ENCODE data around the gene TXNL4A.
"Not testable (repeated sequence)": the region's sequence is repeated elsewhere in the genome, so short reads cannot be mapped to it uniquely, and the experiment has no call there.

TXNL4A gene

GRCh38 chr18:79988451-79989194 lies at the start of gene TXNL4A:
Gene TXNL4A, minus strand, starts transcription at chr18:79988563. Its CDS starts 171 bp downstream, at chr18:79988392.
- peak within 1 kb of the TSS; percentile 92 for H3K4me3 ChIP-seq (ENCODE audit: low read depth, low read length)

DNA sequence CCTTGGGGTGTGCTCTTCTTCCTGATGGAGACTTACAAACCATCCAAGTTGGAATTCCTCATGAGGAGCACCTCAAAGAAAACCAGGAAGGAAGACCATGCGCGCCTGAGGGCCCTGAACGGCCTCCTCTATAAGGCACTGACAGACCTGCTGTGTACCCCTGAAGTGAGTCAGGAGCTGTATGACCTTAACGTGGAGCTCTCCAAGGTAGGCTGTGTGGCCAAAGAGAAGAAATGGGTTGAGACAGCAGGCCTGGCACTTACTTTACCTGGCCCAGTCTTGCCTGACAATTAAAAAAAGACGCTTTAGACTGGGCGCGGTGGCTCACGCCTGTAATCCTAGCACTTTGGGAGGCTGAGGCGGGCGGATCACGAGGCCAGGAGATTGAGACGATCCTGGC lies 48.9 kb upstream of the TXNL4A start:
- no peak overlapping the region for H3K4me3 ChIP-seq (ENCODE audit: low read depth, low read length)

- H3K4me3 ChIP-seq (ENCODE audit: low read depth, low read length): no peak overlapping the region
Observed at GRCh38 chr18:80035997-80036396, 47.6 kb upstream of the TXNL4A start.

GRCh38 chr18:80034852-80035406 lies 46.6 kb upstream of the TXNL4A start:
- peak overlapping the region; percentile 73 for H3K4me3 ChIP-seq (ENCODE audit: low read depth, low read length)

DNA sequence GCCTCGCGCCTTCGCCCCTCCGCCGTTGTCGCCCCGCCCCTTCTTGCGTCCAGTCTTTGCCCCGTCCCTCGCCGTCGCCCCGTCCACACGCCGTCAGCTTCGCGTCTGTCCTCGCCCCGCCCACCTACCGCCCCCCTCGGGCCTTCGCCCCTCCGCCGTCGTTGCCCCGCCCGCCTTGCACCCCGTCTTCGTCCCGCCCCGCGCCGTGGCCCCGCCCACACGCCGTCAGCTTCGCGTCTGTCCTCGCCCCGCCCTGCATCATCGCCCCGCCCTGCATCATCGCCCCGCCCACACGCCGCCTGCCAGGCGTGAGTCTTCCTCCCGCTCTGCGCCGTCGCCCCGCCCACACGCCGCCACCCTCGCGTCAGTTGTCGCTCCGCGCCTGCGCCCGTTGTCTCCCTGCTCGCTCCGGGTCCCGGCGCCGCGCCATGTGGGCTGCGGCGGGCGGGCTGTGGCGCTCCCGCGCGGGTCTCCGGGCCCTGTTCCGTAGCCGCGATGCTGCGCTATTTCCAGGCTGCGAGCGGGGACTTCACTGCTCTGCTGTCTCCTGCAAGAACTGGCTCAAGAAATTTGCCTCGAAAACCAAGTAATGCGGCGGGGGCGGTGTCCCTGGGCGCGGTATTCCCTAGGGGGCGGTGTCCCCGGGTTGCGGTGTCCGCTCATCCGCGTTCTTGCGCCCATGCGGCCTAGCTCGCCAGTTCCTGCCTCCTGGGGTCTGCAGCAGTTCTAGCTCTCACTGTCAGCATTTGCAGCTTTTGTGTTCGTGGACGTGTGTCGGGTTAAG lies 45.9 kb upstream of the TXNL4A start, which contains the start of gene RBFA:
TSS of gene RBFA (plus strand) at position 367 of the 784 bp plus-strand sequence. CDS start at position 429, 62 bp downstream.
- peak within 1 kb of the TSS; percentile 73 for H3K4me3 ChIP-seq (ENCODE audit: low read depth, low read length)

- peak overlapping the region; percentile 72 for H3K4me3 ChIP-seq (ENCODE audit: low read depth, low read length)
Observed at GRCh38 chr18:80033181-80034067, 45.1 kb upstream of the TXNL4A start.

GRCh38 chr18:80029690-80030089 lies 41.3 kb upstream of the TXNL4A start:
- no peak overlapping the region for H3K4me3 ChIP-seq (ENCODE audit: low read depth, low read length)

DNA sequence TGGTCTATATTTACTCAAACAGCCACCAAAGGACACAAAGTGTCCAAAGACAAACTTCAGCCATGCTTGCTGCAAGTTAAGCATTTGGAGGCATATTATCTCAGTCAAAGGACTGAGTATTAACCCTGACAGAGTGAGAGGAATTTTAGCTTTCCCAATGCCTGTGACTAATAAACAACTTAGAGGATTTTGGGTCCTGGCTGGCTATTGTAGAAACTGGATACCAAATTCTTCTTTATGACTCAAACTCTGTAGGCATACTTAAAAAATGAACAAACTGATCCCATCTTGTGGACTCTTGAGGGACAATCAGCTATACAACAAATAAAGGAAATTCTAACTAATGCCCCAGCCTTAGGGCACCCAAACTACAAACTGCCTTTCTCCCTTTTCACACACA lies 39.4 kb upstream of the TXNL4A start:
- not testable (repeated sequence) for H3K4me3 ChIP-seq (ENCODE audit: low read depth, low read length)

GRCh38 chr18:80026363-80026762 lies 38.0 kb upstream of the TXNL4A start:
- no peak overlapping the region for H3K4me3 ChIP-seq (ENCODE audit: low read depth, low read length)

GRCh38 chr18:80023173-80023572 lies 34.8 kb upstream of the TXNL4A start:
- H3K4me3 ChIP-seq (ENCODE audit: low read depth, low read length): no peak overlapping the region

DNA sequence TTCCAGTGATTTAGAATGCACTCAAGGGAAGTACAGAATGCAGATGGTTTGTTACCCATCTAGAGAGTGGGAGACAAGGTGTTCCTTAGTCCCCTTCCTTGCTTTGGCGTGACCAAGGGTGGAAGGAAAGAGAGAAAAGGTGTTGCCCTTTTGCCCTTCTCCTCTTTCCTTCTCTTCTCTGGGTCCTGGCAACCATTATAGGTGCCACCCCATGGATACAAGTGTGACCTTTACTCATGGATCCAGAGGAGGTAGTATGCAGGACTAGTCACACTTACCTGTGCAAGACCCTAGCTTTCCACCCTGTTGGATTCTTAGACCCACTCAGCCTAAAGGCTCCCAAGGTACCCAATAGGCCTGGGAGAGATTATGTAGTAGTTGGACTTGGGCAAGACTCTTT lies 34.2 kb upstream of the TXNL4A start:
- no peak overlapping the region for H3K4me3 ChIP-seq (ENCODE audit: low read depth, low read length)

DNA sequence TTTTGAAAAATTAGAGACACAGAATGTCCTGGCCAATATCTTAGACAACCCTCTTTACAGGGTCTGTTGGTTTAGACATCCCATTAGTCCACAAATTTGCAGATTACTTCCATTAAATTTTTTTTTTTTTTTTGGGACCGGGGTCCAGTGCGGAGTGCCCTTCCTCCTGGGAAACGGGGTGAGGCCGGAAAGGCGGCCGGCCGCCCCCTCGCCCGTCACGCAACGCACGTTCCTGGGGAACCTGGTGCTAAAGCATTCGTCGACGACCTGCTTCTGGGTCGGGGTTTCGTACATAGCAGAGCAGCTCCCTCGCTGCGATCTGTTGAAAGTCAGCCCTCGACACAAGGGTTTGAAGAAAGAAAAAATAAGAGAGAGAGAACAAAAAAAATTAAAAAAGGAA lies 24.4 kb upstream of the TXNL4A start:
- H3K4me3 ChIP-seq (ENCODE audit: low read depth, low read length): no peak overlapping the region

DNA sequence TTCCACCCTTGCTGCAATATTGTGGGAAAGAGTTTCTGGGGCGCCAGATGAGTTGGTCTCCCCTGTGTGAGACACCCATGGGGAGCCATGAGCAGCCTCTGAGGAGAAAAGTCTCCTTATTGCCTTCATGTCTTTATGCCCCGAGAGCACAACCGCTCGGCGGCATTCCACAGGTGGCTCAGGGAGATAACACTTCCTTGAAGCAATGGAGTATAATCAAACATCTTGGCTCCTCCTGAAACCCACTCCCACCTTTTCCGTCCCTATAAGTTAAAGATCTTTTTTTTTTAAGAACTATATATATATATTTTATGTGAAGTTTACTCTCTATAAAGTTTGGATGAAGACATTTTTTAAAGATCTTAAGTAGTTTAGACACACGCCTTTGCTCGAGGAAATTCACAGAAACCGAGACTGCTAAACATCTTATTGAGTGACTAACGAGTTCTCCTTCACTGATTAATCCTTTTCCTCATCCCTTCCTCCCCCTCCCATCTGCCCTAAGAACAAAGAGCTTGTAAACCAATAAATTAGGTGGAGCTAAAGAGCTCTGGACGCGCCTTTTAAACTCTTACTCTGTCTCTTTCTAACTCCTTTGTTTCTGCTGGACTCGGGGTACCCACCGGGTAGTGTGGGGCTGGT lies 23.3 kb upstream of the TXNL4A start:
- not testable (repeated sequence) for H3K4me3 ChIP-seq (ENCODE audit: low read depth, low read length)

GRCh38 chr18:80010551-80010906 lies 22.2 kb upstream of the TXNL4A start:
- no peak overlapping the region for H3K4me3 ChIP-seq (ENCODE audit: low read depth, low read length)

DNA sequence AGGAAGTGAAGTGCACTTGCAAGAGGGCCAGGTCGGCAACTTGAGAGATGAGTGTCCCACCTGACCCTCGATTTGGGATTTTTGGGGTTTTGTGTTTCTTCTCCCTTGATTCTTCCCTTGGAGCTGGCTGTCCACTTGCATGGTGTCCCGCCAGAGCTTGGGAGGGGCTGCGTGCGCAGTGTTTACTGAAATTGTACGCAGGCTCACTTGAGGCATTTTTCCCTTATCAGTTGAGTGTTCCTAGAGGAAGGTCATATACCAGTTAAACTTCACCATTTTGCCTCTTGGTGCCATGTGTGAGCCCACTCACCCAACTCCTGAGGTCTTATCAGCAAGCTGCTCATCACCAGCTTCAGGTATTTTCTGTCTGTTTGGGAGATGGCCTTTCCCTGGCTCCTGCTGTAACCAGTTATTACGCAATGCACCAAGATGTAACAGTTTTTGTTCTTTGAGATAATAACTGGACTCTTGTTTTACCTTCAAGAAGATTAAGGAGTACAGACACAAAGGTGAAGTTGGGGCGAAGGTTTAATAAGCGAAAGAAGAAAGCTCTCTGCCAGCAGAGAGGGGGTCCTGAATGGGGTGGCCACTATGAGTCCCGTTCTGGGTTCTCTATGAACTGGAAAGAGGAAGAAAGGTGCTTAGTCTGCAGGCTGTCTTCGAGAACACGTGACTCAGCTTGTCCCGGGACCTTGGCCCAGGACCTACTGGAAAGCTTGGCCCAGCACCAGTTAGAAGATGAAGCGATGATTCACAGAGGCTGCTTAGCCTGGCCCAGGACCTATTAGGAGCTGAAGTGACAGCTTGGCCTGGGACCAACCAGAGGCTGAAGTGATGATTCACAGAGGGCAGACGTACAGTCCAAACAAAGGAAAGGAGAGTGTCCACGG lies 21.5 kb upstream of the TXNL4A start:
- no peak overlapping the region for H3K4me3 ChIP-seq (ENCODE audit: low read depth, low read length)

DNA sequence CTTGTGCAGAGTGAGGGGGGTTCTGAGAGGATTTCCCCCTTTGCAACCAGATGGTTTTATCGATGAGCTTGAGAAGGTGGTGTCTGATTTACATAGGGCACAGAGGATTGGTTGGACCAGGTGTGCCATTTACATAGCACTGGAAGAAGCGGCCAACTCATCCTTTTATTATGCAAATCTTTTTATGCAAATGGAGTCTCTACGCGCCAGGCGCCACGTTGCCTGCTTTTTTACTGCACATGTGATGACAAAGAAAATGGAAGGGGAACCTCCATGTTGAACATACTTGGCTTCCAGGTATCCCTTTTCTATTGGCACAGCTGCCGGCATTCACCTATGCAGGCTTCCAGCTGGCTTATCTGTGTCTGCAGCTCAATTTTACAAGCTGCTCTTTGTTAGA lies 18.4 kb upstream of the TXNL4A start:
- H3K4me3 ChIP-seq (ENCODE audit: low read depth, low read length): no peak overlapping the region

- H3K4me3 ChIP-seq (ENCODE audit: low read depth, low read length): no peak overlapping the region
Observed at GRCh38 chr18:80004600-80005342, 16.4 kb upstream of the TXNL4A start.

- no peak overlapping the region for H3K4me3 ChIP-seq (ENCODE audit: low read depth, low read length)
Observed at GRCh38 chr18:80002468-80002867, 14.1 kb upstream of the TXNL4A start.

- H3K4me3 ChIP-seq (ENCODE audit: low read depth, low read length): no peak overlapping the region
Observed at GRCh38 chr18:80000877-80001276, 12.5 kb upstream of the TXNL4A start.

Data from iPS-11a (cell line).